Ascending aorta (tissue), 2 donors: ENCODE results near the gene TRPM7. TPM values are rescaled to one million over a fixed set of nuclear protein-coding genes. Genes with fewer than 3 reads are reported as not detected.

Source experiments
- DNase-seq, 2 donors: peaks; one replicate each; pipeline ENCODE4 v3.0.0-alpha.2; 2019; ENCODE audit warnings: low spot score in 2 of 2
- H3K27ac ChIP-seq, 2 donors: fragments of 200-600 bp; sonication (generic); one replicate each; pipeline ENCODE4 v1.5.1; 2016 to 2017; ENCODE audit warnings: mild to moderate bottlenecking in 1 of 2
- H3K27me3 ChIP-seq: fragments of 200-600 bp; sonication (generic); one replicate; pipeline ENCODE4 v1.5.1; 2017
- H3K36me3 ChIP-seq, 2 donors: fragments of 200-600 bp; sonication (generic); one replicate each; pipeline ENCODE4 v1.5.1; 2016
- H3K4me1 ChIP-seq, 2 donors: fragments of 200-600 bp; sonication (generic); one replicate each; pipeline ENCODE4 v1.5.1; 2016 to 2017; ENCODE audit warnings: mild to moderate bottlenecking in 1 of 2
- H3K4me3 ChIP-seq, 2 donors: fragments of 200-600 bp; sonication (generic); one replicate each; pipeline ENCODE4 v1.5.1; 2016 to 2017; ENCODE audit warnings: mild to moderate bottlenecking in 1 of 2
- H3K9me3 ChIP-seq, 2 donors: fragments of 200-600 bp; sonication (generic); one replicate each; pipeline ENCODE4 v1.5.1; 2016
- intact Hi-C: fragments of 100-400 bp; cut with DNase I; formaldehyde crosslinking; loops from one replicate; pipeline ENCODE4 v1.15.1; 2023
- total RNA-seq: library from RNA; depleted of rRNA; stranded (reverse); fragments of >200 nt; gene quantifications from one replicate; pipeline ENCODE4 v1.1.0, GENCODE V29; 2016
- TF ChIP-seq, protein P1 (sequence below), 3 experiments: fragments of 200-600 bp in 2 of 3; fragments of 450-650 bp in 1 of 3; sonication (generic) in 2 of 3; IDR thresholded peaks; one replicate each; pipeline ENCODE4 v1.5.1; 2016 to 2019; ENCODE audit warnings: antibody characterized with exemption in 3 of 3, mild to moderate bottlenecking in 1 of 3, moderate library complexity in 1 of 3

The TRPM7 gene, protein sequence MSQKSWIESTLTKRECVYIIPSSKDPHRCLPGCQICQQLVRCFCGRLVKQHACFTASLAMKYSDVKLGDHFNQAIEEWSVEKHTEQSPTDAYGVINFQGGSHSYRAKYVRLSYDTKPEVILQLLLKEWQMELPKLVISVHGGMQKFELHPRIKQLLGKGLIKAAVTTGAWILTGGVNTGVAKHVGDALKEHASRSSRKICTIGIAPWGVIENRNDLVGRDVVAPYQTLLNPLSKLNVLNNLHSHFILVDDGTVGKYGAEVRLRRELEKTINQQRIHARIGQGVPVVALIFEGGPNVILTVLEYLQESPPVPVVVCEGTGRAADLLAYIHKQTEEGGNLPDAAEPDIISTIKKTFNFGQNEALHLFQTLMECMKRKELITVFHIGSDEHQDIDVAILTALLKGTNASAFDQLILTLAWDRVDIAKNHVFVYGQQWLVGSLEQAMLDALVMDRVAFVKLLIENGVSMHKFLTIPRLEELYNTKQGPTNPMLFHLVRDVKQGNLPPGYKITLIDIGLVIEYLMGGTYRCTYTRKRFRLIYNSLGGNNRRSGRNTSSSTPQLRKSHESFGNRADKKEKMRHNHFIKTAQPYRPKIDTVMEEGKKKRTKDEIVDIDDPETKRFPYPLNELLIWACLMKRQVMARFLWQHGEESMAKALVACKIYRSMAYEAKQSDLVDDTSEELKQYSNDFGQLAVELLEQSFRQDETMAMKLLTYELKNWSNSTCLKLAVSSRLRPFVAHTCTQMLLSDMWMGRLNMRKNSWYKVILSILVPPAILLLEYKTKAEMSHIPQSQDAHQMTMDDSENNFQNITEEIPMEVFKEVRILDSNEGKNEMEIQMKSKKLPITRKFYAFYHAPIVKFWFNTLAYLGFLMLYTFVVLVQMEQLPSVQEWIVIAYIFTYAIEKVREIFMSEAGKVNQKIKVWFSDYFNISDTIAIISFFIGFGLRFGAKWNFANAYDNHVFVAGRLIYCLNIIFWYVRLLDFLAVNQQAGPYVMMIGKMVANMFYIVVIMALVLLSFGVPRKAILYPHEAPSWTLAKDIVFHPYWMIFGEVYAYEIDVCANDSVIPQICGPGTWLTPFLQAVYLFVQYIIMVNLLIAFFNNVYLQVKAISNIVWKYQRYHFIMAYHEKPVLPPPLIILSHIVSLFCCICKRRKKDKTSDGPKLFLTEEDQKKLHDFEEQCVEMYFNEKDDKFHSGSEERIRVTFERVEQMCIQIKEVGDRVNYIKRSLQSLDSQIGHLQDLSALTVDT (N-terminal part only)
- total RNA-seq = 24.1 TPM

DNA sequence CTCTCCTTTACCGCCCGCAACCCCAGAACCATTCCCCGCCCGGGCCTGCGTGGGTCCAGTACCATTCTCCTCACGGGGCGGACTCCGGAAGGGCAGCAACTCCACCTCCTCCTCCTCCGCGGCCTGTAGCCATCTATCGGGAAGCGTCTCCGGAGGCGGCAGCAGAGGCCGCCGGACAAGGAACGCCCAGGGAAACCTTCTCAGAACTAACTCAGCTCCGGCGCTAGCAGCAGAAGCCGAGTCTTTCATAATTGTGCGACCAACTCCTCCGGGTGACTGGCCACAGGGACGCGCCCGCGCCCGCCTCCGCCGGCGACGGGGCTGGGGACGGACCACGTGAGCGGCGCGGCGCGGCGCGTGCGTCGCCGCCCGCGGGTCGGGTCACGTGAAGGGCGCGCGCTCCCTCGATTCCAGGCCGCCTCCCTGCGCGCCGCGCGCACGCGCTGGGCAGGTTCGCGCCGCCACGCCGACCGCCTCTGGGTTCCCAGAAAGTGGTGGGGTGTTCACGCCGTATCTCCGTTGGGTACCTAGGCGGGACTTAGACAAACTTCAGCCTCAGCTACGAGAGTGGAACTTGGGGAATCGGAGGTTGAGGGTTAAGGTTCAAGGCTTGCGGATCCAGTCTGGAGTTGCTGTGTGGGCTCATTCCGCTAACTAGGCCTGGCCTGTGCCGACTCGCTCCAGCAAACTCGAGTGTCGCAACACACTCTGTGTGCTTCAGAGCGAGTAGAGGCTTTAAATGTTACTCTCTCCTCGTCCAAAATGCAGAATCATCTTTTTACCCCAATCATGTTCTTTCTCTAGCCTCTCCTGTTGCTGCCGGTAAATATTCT lies at the start of gene TRPM7:
Gene TRPM7, minus strand, starts transcription at position 329 of the 833 bp plus-strand sequence. Its CDS starts 264 bp downstream, at position 65.
- DNase-seq = peak; percentile 24 to 92
- TF ChIP-seq, protein P1, sequence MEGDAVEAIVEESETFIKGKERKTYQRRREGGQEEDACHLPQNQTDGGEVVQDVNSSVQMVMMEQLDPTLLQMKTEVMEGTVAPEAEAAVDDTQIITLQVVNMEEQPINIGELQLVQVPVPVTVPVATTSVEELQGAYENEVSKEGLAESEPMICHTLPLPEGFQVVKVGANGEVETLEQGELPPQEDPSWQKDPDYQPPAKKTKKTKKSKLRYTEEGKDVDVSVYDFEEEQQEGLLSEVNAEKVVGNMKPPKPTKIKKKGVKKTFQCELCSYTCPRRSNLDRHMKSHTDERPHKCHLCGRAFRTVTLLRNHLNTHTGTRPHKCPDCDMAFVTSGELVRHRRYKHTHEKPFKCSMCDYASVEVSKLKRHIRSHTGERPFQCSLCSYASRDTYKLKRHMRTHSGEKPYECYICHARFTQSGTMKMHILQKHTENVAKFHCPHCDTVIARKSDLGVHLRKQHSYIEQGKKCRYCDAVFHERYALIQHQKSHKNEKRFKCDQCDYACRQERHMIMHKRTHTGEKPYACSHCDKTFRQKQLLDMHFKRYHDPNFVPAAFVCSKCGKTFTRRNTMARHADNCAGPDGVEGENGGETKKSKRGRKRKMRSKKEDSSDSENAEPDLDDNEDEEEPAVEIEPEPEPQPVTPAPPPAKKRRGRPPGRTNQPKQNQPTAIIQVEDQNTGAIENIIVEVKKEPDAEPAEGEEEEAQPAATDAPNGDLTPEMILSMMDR (IDR thresholded peaks at IDR 0.05) = no peak
- Histone ChIP-seq H3K27ac (peak within 1 kb of the TSS; percentile 91 to 96), H3K4me1 (peaks cover 0 to 21% of the 10 kb centered on the region in 2 donors), H3K4me3 (peak within 1 kb of the TSS; percentile 71 to 80), H3K27me3 (no peaks in the 10 kb centered on the region), H3K36me3 (peaks cover 0 to 4% of the 10 kb centered on the region in 2 donors), H3K9me3 (no peaks in the 10 kb centered on the region)
- intact Hi-C loops = loop anchor here (1.0 to 2.0 kb wide), 3 partner anchors 11 to 222 kb away; partner anchors contain the start of genes AP4E1 and SPPL2A

DNA sequence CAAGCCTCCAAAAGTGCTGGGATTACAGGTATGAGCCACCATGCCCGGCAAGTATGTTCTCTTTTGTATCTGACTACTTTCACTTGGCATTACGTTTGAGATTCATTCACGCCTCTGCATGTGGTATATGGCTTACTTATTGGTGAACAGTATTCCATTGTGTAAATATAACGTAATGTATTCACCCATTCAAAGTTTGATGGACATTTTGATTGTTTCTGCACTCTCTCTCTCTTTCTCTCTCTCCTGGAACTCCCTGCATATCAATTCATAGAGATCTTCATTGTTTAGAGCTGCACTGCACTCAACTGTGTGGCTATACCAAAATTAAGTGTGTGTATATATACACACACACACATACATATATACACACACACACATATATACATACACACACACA lies 48.6 kb upstream of the TRPM7 start:
- no peak overlapping the region for H3K4me3 ChIP-seq

DNA sequence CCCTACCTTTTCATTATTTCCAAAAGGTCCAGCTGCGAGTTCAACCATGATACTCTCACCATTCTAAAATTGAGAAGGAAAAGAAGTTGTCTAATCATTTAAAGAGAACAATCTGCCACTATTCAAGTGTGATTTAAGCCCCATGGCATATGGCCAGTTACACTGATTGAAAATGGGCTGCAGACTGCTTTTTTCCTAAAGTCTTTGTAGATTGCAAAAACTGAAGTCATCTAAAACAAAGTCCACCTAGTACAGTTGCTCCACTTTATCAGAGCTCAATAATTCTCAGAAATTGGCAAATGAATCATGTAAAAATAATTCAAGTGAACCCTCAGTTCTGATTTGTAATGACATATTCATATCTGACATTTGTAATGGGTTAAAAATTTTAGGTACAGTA lies 39.7 kb upstream of the TRPM7 start:
- DNase-seq = no peak
- H3K36me3 ChIP-seq = peaks cover 18 to 68% of the 10 kb centered on the region in 2 donors
- no peak overlapping the region for H3K4me3 ChIP-seq
- intact Hi-C loops = no loop called here
- TF ChIP-seq, protein P1 (IDR thresholded peaks at IDR 0.05) = no peak
- no peaks in the 10 kb centered on the region for H3K27me3 ChIP-seq
- no peak overlapping the region for H3K27ac ChIP-seq
- H3K4me1 ChIP-seq = no peaks in the 10 kb centered on the region
- no peaks in the 10 kb centered on the region for H3K9me3 ChIP-seq

More for the DNA sequence above, 48.6 kb upstream of the TRPM7 start:
- H3K36me3 ChIP-seq = peaks cover 45 to 60% of the 10 kb centered on the region in 2 donors
- H3K27ac ChIP-seq = no peak overlapping the region
- H3K4me1 ChIP-seq = no peaks in the 10 kb centered on the region
- H3K9me3 ChIP-seq = no peaks in the 10 kb centered on the region
- intact Hi-C loops = loop anchor here (10.0 kb wide), 1 partner anchor 150 kb away; no protein-coding TSS in a partner anchor
- TF ChIP-seq, protein P1 (IDR thresholded peaks at IDR 0.05) = no peak
- no peak for DNase-seq
- no peaks in the 10 kb centered on the region for H3K27me3 ChIP-seq

DNA sequence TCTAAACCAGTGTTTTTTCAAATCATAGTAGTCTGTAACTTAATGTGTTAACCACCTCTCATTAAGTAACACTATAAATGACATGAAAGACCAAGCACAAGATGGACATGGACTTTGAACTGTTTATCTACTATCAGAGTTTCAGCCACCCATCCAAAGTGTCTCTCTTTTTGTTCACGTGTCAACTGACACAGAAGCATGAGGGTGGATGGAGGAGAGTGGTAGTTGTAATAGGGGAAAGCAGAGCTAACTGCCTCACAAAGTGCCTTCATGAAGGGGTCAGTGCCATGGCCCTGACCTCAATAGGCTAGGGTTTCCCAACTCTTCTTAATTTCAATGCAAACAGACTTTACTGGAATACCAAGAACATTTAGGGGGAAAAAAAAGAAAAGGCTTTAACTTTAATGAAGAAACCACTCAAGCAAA lies 32.1 kb upstream of the TRPM7 start:
- H3K27me3 ChIP-seq = no peaks in the 10 kb centered on the region
- H3K27ac ChIP-seq = no peak overlapping the region
- peaks cover 36 to 59% of the 10 kb centered on the region in 2 donors for H3K36me3 ChIP-seq
- no peak overlapping the region for H3K4me3 ChIP-seq
- no peaks in the 10 kb centered on the region for H3K9me3 ChIP-seq
- DNase-seq = no peak
- no peaks in the 10 kb centered on the region for H3K4me1 ChIP-seq
- TF ChIP-seq, protein P1 (IDR thresholded peaks at IDR 0.05) = no peak
- intact Hi-C loops = no loop called here
